Activated T-helper 17 cell treated with anti-CD3 and anti-CD28 coated beads, Interleukin-2, amount 50 U/mL, for 72 hours (primary cell): ENCODE data around the gene SRP19. TPM values are rescaled to one million over a fixed set of nuclear protein-coding genes. Genes with fewer than 3 reads are reported as not detected.

Source experiments
- total RNA-seq, 2 donors: library from RNA; stranded (reverse); gene quantifications; one replicate each; pipeline ENCODE4 v1.2.3, GENCODE V29; 2022

The SRP19 gene
- total RNA-seq, 2 donors from 2014 or later: 25.4 to 60.3 TPM

Other genes with a start within 250 kb of the SRP19 start
- 10 to 100 TPM; 20.8 to 27.5 TPM for gene APC, start 123.4 kb upstream of the SRP19 start, total RNA-seq
- gene REEP5, start 60.9 kb downstream of the SRP19 start, total RNA-seq: 10 to 100 TPM; 42.3 to 80.3 TPM
- 10 to 100 TPM; 66.6 to 88.0 TPM for gene DCP2, start 115.5 kb downstream of the SRP19 start, total RNA-seq